Measurements from ENCODE around the gene CKS1B.

- TF ChIP-seq CTCF (IDR thresholded peaks at IDR 0.05) (no peak), EZH2 (IDR thresholded peaks at IDR 0.05; ENCODE audit: borderline replicate concordance, insufficient read depth, low read depth, low read length, poor library complexity, severe bottlenecking) (no peak)
Measured at GRCh38 chr1:154992721-154993571, 18.5 kb downstream of the CKS1B start.

Data from B cell (primary cell).